H9 (cell line): Measurements from ENCODE around the gene ACAD10. TPM values are rescaled to one million over a fixed set of nuclear protein-coding genes. Genes with fewer than 3 reads are reported as not detected.
"Not testable (repeated sequence)": the region's sequence is repeated elsewhere in the genome, so short reads cannot be mapped to it uniquely, and the experiment has no call there.

ENCODE experiments used
- DNase-seq: peaks from one replicate; pipeline ENCODE4 v3.0.0-alpha.2; 2017
- H2AFZ ChIP-seq: one replicate; pipeline ENCODE4 v1.6.1; 2013; ENCODE audit warnings: mild to moderate bottlenecking, low read length, control low read depth, moderate library complexity
- H2AK5ac ChIP-seq: 2 replicates; pipeline ENCODE4 v1.6.1; 2013; ENCODE audit warnings: low read length, control low read depth, mixed read lengths; ENCODE audit not compliant: insufficient read length
- H2BK120ac ChIP-seq: one replicate; pipeline ENCODE4 v1.6.1; 2013; ENCODE audit warnings: low read depth, mild to moderate bottlenecking, low read length, control low read depth, inconsistent platforms; ENCODE audit not compliant: poor library complexity, severe bottlenecking
- H2BK12ac ChIP-seq: 2 replicates; pipeline ENCODE4 v1.6.1; 2013; ENCODE audit warnings: low read length, control low read depth, mixed read lengths, low read depth; ENCODE audit not compliant: insufficient read length
- H2BK15ac ChIP-seq: 2 replicates; pipeline ENCODE4 v1.6.1; 2013; ENCODE audit warnings: low read depth, low read length, control low read depth
- H2BK20ac ChIP-seq: one replicate; pipeline ENCODE4 v1.6.1; 2013; ENCODE audit warnings: low read depth, mild to moderate bottlenecking, low read length, control low read depth, inconsistent platforms; ENCODE audit not compliant: poor library complexity, severe bottlenecking
- H2BK5ac ChIP-seq: 2 replicates; pipeline ENCODE4 v1.6.1; 2013; ENCODE audit warnings: low read length, control low read depth, mixed read lengths; ENCODE audit not compliant: insufficient read length
- H3K14ac ChIP-seq: 2 replicates; pipeline ENCODE4 v1.6.1; 2013; ENCODE audit warnings: low read length, control low read depth; ENCODE audit not compliant: insufficient read depth
- H3K18ac ChIP-seq: 2 replicates; pipeline ENCODE4 v1.6.1; 2013; ENCODE audit warnings: low read depth, mild to moderate bottlenecking, mixed read lengths, low read length, control low read depth; ENCODE audit not compliant: insufficient read length
- H3K23ac ChIP-seq: 2 replicates; pipeline ENCODE4 v1.6.1; 2013; ENCODE audit warnings: low read length, control low read depth, mixed read lengths, low read depth; ENCODE audit not compliant: insufficient read length
- H3K23me2 ChIP-seq: 2 replicates; pipeline ENCODE4 v1.6.1; 2013; ENCODE audit warnings: low read depth, mild to moderate bottlenecking, mixed read lengths, low read length, control low read depth; ENCODE audit not compliant: insufficient read length, poor library complexity, severe bottlenecking
- H3K27ac ChIP-seq: 2 replicates; pipeline ENCODE4 v1.5.1; 2013; ENCODE audit warnings: low read length, control low read depth, mixed read lengths, low read depth; ENCODE audit not compliant: insufficient read length
- H3K27me3 ChIP-seq: 2 replicates; pipeline ENCODE4 v1.6.1; 2013; ENCODE audit warnings: low read length, control low read depth, inconsistent platforms; ENCODE audit not compliant: insufficient read depth
- H3K4ac ChIP-seq: 2 replicates; pipeline ENCODE4 v1.6.1; 2013; ENCODE audit warnings: low read depth, mild to moderate bottlenecking, control low read depth, inconsistent platforms, low read length, moderate library complexity
- H3K4me1 ChIP-seq: 2 replicates; pipeline ENCODE4 v1.6.1; 2013; ENCODE audit warnings: low read length, control low read depth, inconsistent platforms; ENCODE audit not compliant: insufficient read depth
- H3K4me2 ChIP-seq: 2 replicates; pipeline ENCODE4 v1.6.1; 2013; ENCODE audit warnings: low read length, control low read depth, mixed read lengths; ENCODE audit not compliant: insufficient read length, insufficient read depth
- H3K56ac ChIP-seq: 2 replicates; pipeline ENCODE4 v1.6.1; 2013; ENCODE audit warnings: low read depth, mild to moderate bottlenecking, mixed read lengths, low read length, control low read depth; ENCODE audit not compliant: insufficient read length
- H3K79me1 ChIP-seq: 2 replicates; pipeline ENCODE4 v1.6.1; 2013; ENCODE audit warnings: low read depth, mild to moderate bottlenecking, moderate library complexity, low read length, control low read depth, inconsistent platforms; ENCODE audit not compliant: insufficient read depth, poor library complexity, severe bottlenecking
- H3K79me2 ChIP-seq: 2 replicates; pipeline ENCODE4 v1.6.1; 2013; ENCODE audit warnings: low read length, control low read depth, inconsistent platforms; ENCODE audit not compliant: insufficient read depth
- H3K9ac ChIP-seq: 2 replicates; pipeline ENCODE4 v1.6.1; 2013; ENCODE audit warnings: low read length, control low read depth, mixed read lengths; ENCODE audit not compliant: insufficient read length; ENCODE audit errors: extremely low read depth
- H3K9me3 ChIP-seq: one replicate; pipeline ENCODE4 v1.6.1; 2013; ENCODE audit warnings: low read depth, low read length, inconsistent platforms; ENCODE audit not compliant: control insufficient read depth
- H3T11ph ChIP-seq: one replicate; pipeline ENCODE4 v1.6.1; 2013; ENCODE audit warnings: mild to moderate bottlenecking, low read length, control low read depth, inconsistent platforms
- H4K20me1 ChIP-seq: one replicate; pipeline ENCODE4 v1.6.1; 2013; ENCODE audit not compliant: control insufficient read depth, insufficient read length, insufficient read depth
- H4K5ac ChIP-seq: 2 replicates; pipeline ENCODE4 v1.6.1; 2013; ENCODE audit warnings: low read depth, mild to moderate bottlenecking, mixed read lengths, low read length, control low read depth; ENCODE audit not compliant: insufficient read length
- H4K8ac ChIP-seq: replicated peaks from 2 replicates; pipeline ENCODE4 v1.6.1; 2013; ENCODE audit warnings: low read length, control low read depth, mixed read lengths, low read depth; ENCODE audit not compliant: insufficient read length
- H4K91ac ChIP-seq: 2 replicates; pipeline ENCODE4 v1.6.1; 2013; ENCODE audit warnings: low read depth, mild to moderate bottlenecking, moderate library complexity, mixed read lengths, low read length, control low read depth; ENCODE audit not compliant: insufficient read length
- H3K27ac Mint-ChIP-seq, 3 experiments: 2 replicates in 2 of 3; 3 replicates in 1 of 3; pipeline ENCODE4 v1.8.0; 2020 to 2021; ENCODE audit warnings: mixed read lengths in 3 of 3, mild to moderate bottlenecking in 1 of 3, moderate library complexity in 1 of 3
- H3K27me3 Mint-ChIP-seq: 2 replicates; pipeline ENCODE4 v1.8.0; 2021; ENCODE audit warnings: low read depth, mild to moderate bottlenecking, moderate library complexity, mixed read lengths
- H3K36me3 Mint-ChIP-seq, 3 experiments: 2 replicates in 2 of 3; 3 replicates in 1 of 3; pipeline ENCODE4 v1.8.0; 2020 to 2021; ENCODE audit warnings: low read depth in 3 of 3, mixed read lengths in 3 of 3; ENCODE audit not compliant: insufficient read depth in 1 of 3
- H3K4me1 Mint-ChIP-seq, 2 experiments: 2 replicates each; pipeline ENCODE4 v1.8.0; 2020; ENCODE audit warnings: mixed read lengths in 2 of 2
- H3K4me3 Mint-ChIP-seq, 2 experiments: 2 replicates in 1 of 2; 3 replicates in 1 of 2; pipeline ENCODE4 v1.8.0; 2020 to 2021; ENCODE audit warnings: mild to moderate bottlenecking in 2 of 2, mixed read lengths in 2 of 2, moderate library complexity in 1 of 2
- H3K9me3 Mint-ChIP-seq, 2 experiments: 2 replicates in 1 of 2; 3 replicates in 1 of 2; pipeline ENCODE4 v1.8.0; 2020; ENCODE audit warnings: mild to moderate bottlenecking in 2 of 2, mixed read lengths in 2 of 2, moderate library complexity in 1 of 2
- CTCF ChIP-seq: fragments of 200-600 bp; sonication (generic); conservative IDR thresholded peaks from 3 replicates; pipeline ENCODE4 v1.8.0; 2021; ENCODE audit warnings: antibody characterized with exemption, mild to moderate bottlenecking
- WGBS: extraction: QIAGEN DNeasy Blood & Tissue Kit; methylation state at CpG from one replicate; pipeline ENCODE4 v1.1.7; 2013; ENCODE audit warnings: missing lambda C conversion rate, low lambda C conversion rate, mixed read lengths; ENCODE audit not compliant: insufficient read length; ENCODE audit errors: extremely low coverage; 5-methylcytosine and 5-hydroxymethylcytosine counted together
- total RNA-seq: library from RNA; stranded (reverse); gene quantifications from 2 replicates; pipeline ENCODE4 v1.2.1, GENCODE V29; 2021

ACAD10 gene
- total RNA-seq, 1 experiment from 2014 or later, result 25.7 TPM

- no peaks in the 10 kb centered on the region for H3K27me3 ChIP-seq
- H3K9me3 ChIP-seq, result no peaks in the 10 kb centered on the region
- no peak overlapping the region for H3K27ac ChIP-seq
- H2AK5ac ChIP-seq, result no peak overlapping the region
- no peak overlapping the region for H3T11ph ChIP-seq
- no peak overlapping the region for H3K4me2 ChIP-seq
- H3K9ac ChIP-seq, result no peak overlapping the region
- no peak overlapping the region for H4K8ac ChIP-seq
- H3K79me1 ChIP-seq, result no peaks in the 10 kb centered on the region
- Mint-ChIP-seq H3K27ac (peak overlapping the region; percentile 23 to 94 (median 86); a peak in 2 of 7 replicates), H3K4me1 (peaks cover 3 to 4% of the 10 kb centered on the region in 2 experiments; a peak in 2 of 4 replicates), H3K4me3 (no peak overlapping the region), H3K9me3 (no peaks in the 10 kb centered on the region), H3K36me3 (peaks cover 12 to 51% (median 42%) of the 10 kb centered on the region in 3 experiments), H3K27me3 (no peaks in the 10 kb centered on the region)
- no peak for DNase-seq
- TF ChIP-seq CTCF, result no peak
- no peak overlapping the region for H2AFZ ChIP-seq
- H3K4ac ChIP-seq, result no peak overlapping the region
- H3K23ac ChIP-seq, result no peak overlapping the region
- no peak overlapping the region for H4K91ac ChIP-seq
- no peaks in the 10 kb centered on the region for H3K79me2 ChIP-seq
- no peak overlapping the region for H2BK5ac ChIP-seq
- no peak overlapping the region for H2BK20ac ChIP-seq
- H3K14ac ChIP-seq, result no peak overlapping the region
- no peaks in the 10 kb centered on the region for H3K4me1 ChIP-seq
- H2BK120ac ChIP-seq, result no peak overlapping the region
- H4K20me1 ChIP-seq, result no peaks in the 10 kb centered on the region
- no peak overlapping the region for H4K5ac ChIP-seq
- no peak overlapping the region for H3K18ac ChIP-seq
- no CpG with 5 or more reads among the region's 8 CpGs for WGBS
- H3K23me2 ChIP-seq, result no peaks in the 10 kb centered on the region
- H2BK12ac ChIP-seq, result no peak overlapping the region
- no peak overlapping the region for H3K56ac ChIP-seq
- H2BK15ac ChIP-seq, result no peak overlapping the region
Observed at GRCh38 chr12:111733340-111733915, 47.6 kb downstream of the ACAD10 start.

GRCh38 chr12:111739524-111739923 is 53.7 kb downstream of the ACAD10 start:
- not testable (repeated sequence) for H3K4me1 Mint-ChIP-seq, H3K56ac ChIP-seq, H3K79me2 ChIP-seq, H4K5ac ChIP-seq, H3K27ac Mint-ChIP-seq, H2BK12ac ChIP-seq, DNase-seq, H2BK120ac ChIP-seq, H3K4me1 ChIP-seq, H3K27me3 ChIP-seq, H3K23ac ChIP-seq, H3K4me3 Mint-ChIP-seq, H3T11ph ChIP-seq, H3K27me3 Mint-ChIP-seq, H3K79me1 ChIP-seq, H3K9ac ChIP-seq, H2BK20ac ChIP-seq, H3K9me3 ChIP-seq, H4K91ac ChIP-seq, H3K18ac ChIP-seq, H3K14ac ChIP-seq, H3K27ac ChIP-seq, H3K9me3 Mint-ChIP-seq, H3K23me2 ChIP-seq, H4K8ac ChIP-seq, H4K20me1 ChIP-seq, H3K4ac ChIP-seq, H3K4me2 ChIP-seq, H2BK5ac ChIP-seq, H2AFZ ChIP-seq, H2AK5ac ChIP-seq, H2BK15ac ChIP-seq
- peaks cover 5 to 17% (median 15%) of the 10 kb centered on the region in 3 experiments; a peak in 6 of 7 replicates for H3K36me3 Mint-ChIP-seq
- 100% methylated on average over 1 of the region's 9 CpGs for WGBS
